GM12872 (cell line): Measurements from ENCODE around the gene AGBL3.
A peak's percentile ranks its signal among the peaks of the same experiment; 100 is the strongest.

Experiments used
- CTCF ChIP-seq: IDR thresholded peaks from 3 replicates; pipeline ENCODE4 v1.5.1; 2011; ENCODE audit warnings: low read depth, mild to moderate bottlenecking, low read length, moderate library complexity; ENCODE audit not compliant: insufficient read depth

Gene AGBL3

GRCh38 chr7:135166338-135166990 lies 180.2 kb downstream of the AGBL3 start:
- no peak for TF ChIP-seq CTCF

- TF ChIP-seq CTCF, result no peak
Observed at GRCh38 chr7:135167365-135167917, 181.1 kb downstream of the AGBL3 start.

- no peak for TF ChIP-seq CTCF
Observed at GRCh38 chr7:135168001-135168400, 181.7 kb downstream of the AGBL3 start.

- no peak for TF ChIP-seq CTCF
Observed at GRCh38 chr7:135168489-135169140, 182.3 kb downstream of the AGBL3 start.

- TF ChIP-seq CTCF, result peak; percentile 92
Observed at GRCh38 chr7:135169141-135169963, 183.0 kb downstream of the AGBL3 start.

GRCh38 chr7:135169964-135170273 lies 183.6 kb downstream of the AGBL3 start:
- TF ChIP-seq CTCF, result no peak

GRCh38 chr7:135170274-135170997 lies 184.1 kb downstream of the AGBL3 start, which contains the start of gene CYREN:
CYREN (minus strand) TSS chr7:135170707; CDS start chr7:135168922, 1,785 bp downstream.
- TF ChIP-seq CTCF, result peak; percentile 63
